ENCODE results near the gene ABCA6.

The ABCA6 gene

DNA sequence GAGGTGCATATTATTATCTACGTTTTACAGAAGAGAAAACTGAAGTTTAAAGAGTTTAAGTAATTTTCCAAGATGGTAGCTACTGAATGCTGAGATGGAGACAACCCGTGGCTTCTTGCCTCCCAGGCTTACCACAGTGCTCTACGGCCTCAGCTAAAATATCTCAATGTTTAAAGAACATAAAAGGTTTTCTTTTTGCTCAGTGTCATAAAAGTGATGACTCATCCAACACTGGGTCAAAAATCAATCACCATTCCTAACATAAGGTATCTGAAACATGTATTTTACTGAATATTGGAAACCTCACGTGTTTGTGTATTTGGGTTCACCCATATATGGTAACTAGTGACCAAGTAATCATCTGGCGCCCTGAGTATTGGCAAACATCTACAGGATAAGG is 99.4 kb downstream of the ABCA6 start (continued):
- TF ChIP-seq, protein P1, sequence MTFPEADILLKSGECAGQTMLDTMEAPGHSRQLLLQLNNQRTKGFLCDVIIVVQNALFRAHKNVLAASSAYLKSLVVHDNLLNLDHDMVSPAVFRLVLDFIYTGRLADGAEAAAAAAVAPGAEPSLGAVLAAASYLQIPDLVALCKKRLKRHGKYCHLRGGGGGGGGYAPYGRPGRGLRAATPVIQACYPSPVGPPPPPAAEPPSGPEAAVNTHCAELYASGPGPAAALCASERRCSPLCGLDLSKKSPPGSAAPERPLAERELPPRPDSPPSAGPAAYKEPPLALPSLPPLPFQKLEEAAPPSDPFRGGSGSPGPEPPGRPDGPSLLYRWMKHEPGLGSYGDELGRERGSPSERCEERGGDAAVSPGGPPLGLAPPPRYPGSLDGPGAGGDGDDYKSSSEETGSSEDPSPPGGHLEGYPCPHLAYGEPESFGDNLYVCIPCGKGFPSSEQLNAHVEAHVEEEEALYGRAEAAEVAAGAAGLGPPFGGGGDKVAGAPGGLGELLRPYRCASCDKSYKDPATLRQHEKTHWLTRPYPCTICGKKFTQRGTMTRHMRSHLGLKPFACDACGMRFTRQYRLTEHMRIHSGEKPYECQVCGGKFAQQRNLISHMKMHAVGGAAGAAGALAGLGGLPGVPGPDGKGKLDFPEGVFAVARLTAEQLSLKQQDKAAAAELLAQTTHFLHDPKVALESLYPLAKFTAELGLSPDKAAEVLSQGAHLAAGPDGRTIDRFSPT (tag by site-specific recombination; IDR thresholded peaks at IDR 0.05): no peak

DNA sequence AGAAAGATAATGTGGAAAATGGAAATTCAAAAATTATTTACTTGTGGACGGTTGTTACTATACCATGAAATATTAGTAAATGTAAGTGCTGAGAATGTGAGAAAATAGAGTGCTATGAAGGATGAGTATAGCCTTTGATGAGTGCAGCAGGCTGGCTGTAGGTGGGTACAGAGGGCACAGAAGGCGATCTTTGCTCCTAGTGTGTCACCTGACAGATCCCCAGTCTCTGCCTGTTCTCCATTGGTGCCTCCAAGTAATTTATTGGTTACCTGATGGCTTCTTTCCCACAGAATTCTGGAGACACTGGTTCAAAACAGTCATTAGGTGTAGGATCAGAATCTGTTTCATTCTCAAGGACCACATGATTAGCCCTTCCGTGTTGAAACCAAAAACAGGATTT is 109.9 kb downstream of the ABCA6 start:
- Histone ChIP-seq H3K27ac (ENCODE audit: extremely low read depth, low read depth, low read length) (no peak overlapping the region), H3K4me3 (ENCODE audit: low read depth, low read length) (no peak overlapping the region), H3K9me3 (ENCODE audit: control insufficient read depth, insufficient read depth, low read depth, low read length) (no peaks in the 10 kb centered on the region), H3K36me3 (ENCODE audit: control insufficient read depth in 2 of 2, insufficient read depth in 1 of 2, low read length in 2 of 2) (no peaks in the 10 kb centered on the region), H3K4me1 (ENCODE audit: control insufficient read depth, insufficient read depth, low read length) (no peaks in the 10 kb centered on the region)
- no peak for TF ChIP-seq ZNF175 (tag by site-specific recombination; IDR thresholded peaks at IDR 0.05)
- TF ChIP-seq ZNF24 (tag by site-specific recombination; IDR thresholded peaks at IDR 0.05): no peak
- TF ChIP-seq ZNF473 (tag by site-specific recombination; IDR thresholded peaks at IDR 0.05): no peak
- no peak for TF ChIP-seq SALL2 (tag by site-specific recombination; IDR thresholded peaks at IDR 0.05; ENCODE audit: borderline replicate concordance)
- TF ChIP-seq, protein P2, sequence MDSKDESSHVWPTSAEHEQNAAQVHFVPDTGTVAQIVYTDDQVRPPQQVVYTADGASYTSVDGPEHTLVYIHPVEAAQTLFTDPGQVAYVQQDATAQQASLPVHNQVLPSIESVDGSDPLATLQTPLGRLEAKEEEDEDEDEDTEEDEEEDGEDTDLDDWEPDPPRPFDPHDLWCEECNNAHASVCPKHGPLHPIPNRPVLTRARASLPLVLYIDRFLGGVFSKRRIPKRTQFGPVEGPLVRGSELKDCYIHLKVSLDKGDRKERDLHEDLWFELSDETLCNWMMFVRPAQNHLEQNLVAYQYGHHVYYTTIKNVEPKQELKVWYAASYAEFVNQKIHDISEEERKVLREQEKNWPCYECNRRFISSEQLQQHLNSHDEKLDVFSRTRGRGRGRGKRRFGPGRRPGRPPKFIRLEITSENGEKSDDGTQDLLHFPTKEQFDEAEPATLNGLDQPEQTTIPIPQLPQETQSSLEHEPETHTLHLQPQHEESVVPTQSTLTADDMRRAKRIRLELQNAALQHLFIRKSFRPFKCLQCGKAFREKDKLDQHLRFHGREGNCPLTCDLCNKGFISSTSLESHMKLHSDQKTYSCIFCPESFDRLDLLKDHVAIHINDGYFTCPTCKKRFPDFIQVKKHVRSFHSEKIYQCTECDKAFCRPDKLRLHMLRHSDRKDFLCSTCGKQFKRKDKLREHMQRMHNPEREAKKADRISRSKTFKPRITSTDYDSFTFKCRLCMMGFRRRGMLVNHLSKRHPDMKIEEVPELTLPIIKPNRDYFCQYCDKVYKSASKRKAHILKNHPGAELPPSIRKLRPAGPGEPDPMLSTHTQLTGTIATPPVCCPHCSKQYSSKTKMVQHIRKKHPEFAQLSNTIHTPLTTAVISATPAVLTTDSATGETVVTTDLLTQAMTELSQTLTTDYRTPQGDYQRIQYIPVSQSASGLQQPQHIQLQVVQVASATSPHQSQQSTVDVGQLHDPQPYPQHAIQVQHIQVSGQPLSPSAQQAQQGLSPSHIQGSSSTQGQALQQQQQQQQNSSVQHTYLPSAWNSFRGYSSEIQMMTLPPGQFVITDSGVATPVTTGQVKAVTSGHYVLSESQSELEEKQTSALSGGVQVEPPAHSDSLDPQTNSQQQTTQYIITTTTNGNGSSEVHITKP (tag by site-specific recombination; IDR thresholded peaks at IDR 0.05): no peak
- no peak for TF ChIP-seq ZNF561 (tag by site-specific recombination; IDR thresholded peaks at IDR 0.05; ENCODE audit: borderline replicate concordance)
- TF ChIP-seq ZBTB17 (tag by site-specific recombination; IDR thresholded peaks at IDR 0.05): 0 out of 2 replicates have a peak, but pooled peaks have one; percentile 32
- TF ChIP-seq ZBTB21 (tag by site-specific recombination; IDR thresholded peaks at IDR 0.05): no peak
- POLR2A ChIA-PET: no interaction called here
- CTCF ChIA-PET: no interaction called here

DNA sequence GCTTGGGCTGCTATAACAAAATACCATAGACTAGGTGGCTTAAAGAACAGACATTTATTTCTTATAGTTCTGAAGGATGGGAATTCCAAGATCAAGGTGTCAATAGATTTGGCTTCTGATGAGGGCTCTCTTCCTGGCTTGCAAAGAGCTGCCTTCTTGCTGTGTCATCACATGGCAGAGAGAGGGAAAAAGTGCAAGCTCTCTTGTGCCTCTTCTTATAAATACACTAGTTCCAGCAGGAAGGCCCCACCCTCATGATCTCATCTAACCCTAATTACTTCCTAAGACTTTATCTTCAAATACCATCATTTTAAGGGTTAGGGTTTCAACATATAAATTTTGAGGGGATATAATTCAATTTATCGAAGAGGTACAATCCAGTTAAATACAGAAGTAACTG is 111.5 kb downstream of the ABCA6 start:
- H3K36me3 ChIP-seq (ENCODE audit: control insufficient read depth in 2 of 2, insufficient read depth in 1 of 2, low read length in 2 of 2): no peaks in the 10 kb centered on the region
- no peaks in the 10 kb centered on the region for H3K9me3 ChIP-seq (ENCODE audit: control insufficient read depth, insufficient read depth, low read depth, low read length)
- POLR2A ChIA-PET: no interaction called here
- peak; percentile 10 for TF ChIP-seq SETDB1 (IDR thresholded peaks at IDR 0.05; ENCODE audit: insufficient read length, low read length)
- TF ChIP-seq ZBTB8A (tag by site-specific recombination; IDR thresholded peaks at IDR 0.05): no peak
- H3K4me3 ChIP-seq (ENCODE audit: low read depth, low read length): no peak overlapping the region
- no peaks in the 10 kb centered on the region for H3K4me1 ChIP-seq (ENCODE audit: control insufficient read depth, insufficient read depth, low read length)
- CTCF ChIA-PET: no interaction called here
- no peak overlapping the region for H3K27ac ChIP-seq (ENCODE audit: extremely low read depth, low read depth, low read length)
